Panc1 (cell line): ENCODE measurements around the gene SELENOS. TPM values are rescaled to one million over a fixed set of nuclear protein-coding genes. Genes with fewer than 3 reads are reported as not detected.

Experiments
- ATAC-seq: fragments of 200-7000 bp; cut with Tn5 transposase; 2 replicates; pipeline ENCODE4 v1.9.1; 2020; ENCODE audit warnings: mild to moderate bottlenecking, moderate library complexity
- BruUV-seq: library from RNA; stranded (reverse); fragments of 400-500 nt; replicated peaks from 2 replicates; lab custom pipeline; 2021; lab: Mats Ljungman, UMichigan
- CTCF ChIA-PET: fragments of 300-600 bp; sonication (Branson Sonifier 250); formaldehyde crosslinking; loops from one replicate; lab custom pipeline; 2022; ENCODE audit warnings: antibody characterized with exemption; lab: Charles Lee
- POLR2A ChIA-PET: fragments of 300-600 bp; sonication (Branson Sonifier 250); formaldehyde crosslinking; loops from one replicate; lab custom pipeline; 2022; ENCODE audit warnings: antibody characterized with exemption; lab: Charles Lee
- DNase-seq: peaks from one replicate; pipeline ENCODE4 v3.0.0-alpha.2; 2010; ENCODE audit warnings: low read depth, low spot score
- H3K27ac ChIP-seq: 2 replicates; pipeline ENCODE4 v1.5.1; 2011; ENCODE audit warnings: mild to moderate bottlenecking, low read length, inconsistent platforms
- H3K27me3 ChIP-seq: fragments of 200-500 bp; sonication (Bioruptor generic); 2 replicates; pipeline ENCODE4 v1.6.0; 2014; ENCODE audit warnings: low read length, inconsistent platforms; ENCODE audit not compliant: control insufficient read depth, insufficient read depth
- H3K36me3 ChIP-seq: fragments of 200-500 bp; sonication (Bioruptor generic); 2 replicates; pipeline ENCODE4 v1.5.1; 2014; ENCODE audit warnings: inconsistent platforms, mild to moderate bottlenecking, low read length, moderate library complexity; ENCODE audit not compliant: control insufficient read depth, insufficient read depth
- H3K4me1 ChIP-seq: 2 replicates; pipeline ENCODE4 v1.5.1; 2011; ENCODE audit warnings: inconsistent platforms, mild to moderate bottlenecking, low read length, moderate library complexity; ENCODE audit not compliant: control insufficient read depth, insufficient read depth
- H3K4me3 ChIP-seq, 2 experiments: 2 replicates each; pipeline ENCODE4 v1.5.1; 2011 to 2012; ENCODE audit warnings: low read depth in 2 of 2, low read length in 2 of 2, mild to moderate bottlenecking in 2 of 2, inconsistent platforms in 1 of 2, moderate library complexity in 1 of 2
- H3K9me3 ChIP-seq: fragments of 200-500 bp; sonication (Bioruptor generic); 2 replicates; pipeline ENCODE4 v1.5.1; 2014; ENCODE audit warnings: low read depth, mild to moderate bottlenecking, inconsistent platforms, low read length, moderate library complexity; ENCODE audit not compliant: control insufficient read depth, insufficient read depth
- POLR2AphosphoS5 ChIP-seq: IDR thresholded peaks from 2 replicates; pipeline ENCODE4 v1.6.1; 2012; ENCODE audit warnings: mild to moderate bottlenecking, low read depth, low read length, moderate library complexity
- SIN3A ChIP-seq: IDR thresholded peaks from 2 replicates; pipeline ENCODE4 v1.6.1; 2012; ENCODE audit warnings: low read depth, mild to moderate bottlenecking, low read length, moderate library complexity, borderline replicate concordance; ENCODE audit not compliant: insufficient read depth
- TCF7L2 ChIP-seq: IDR thresholded peaks from 2 replicates; pipeline ENCODE4 v1.6.1; 2011; ENCODE audit warnings: mild to moderate bottlenecking, low read depth, low read length, inconsistent platforms
- in situ Hi-C: cut with HindIII; loops from 2 replicates; pipeline ENCODE4 v1.10.0; 2016; ENCODE audit warnings: low sequenced_read_pairs, low pct_unique_long_range_greater_than_20kb
- intact Hi-C: fragments of 100-400 bp; cut with micrococcal nuclease; formaldehyde crosslinking; loops from one replicate; pipeline ENCODE4 v1.10.0; 2022; ENCODE audit not compliant: unreplicated experiment
- total RNA-seq: library from RNA; stranded (reverse); gene quantifications from one replicate; pipeline ENCODE4 v1.2.1, GENCODE V29; 2021; ENCODE audit not compliant: unreplicated experiment
- TF ChIP-seq, protein P1 (sequence below): fragments of 450-650 bp; IDR thresholded peaks from 2 replicates; pipeline ENCODE4 v1.5.1; 2017; ENCODE audit warnings: mild to moderate bottlenecking
- TF ChIP-seq, protein P2 (sequence below), 2 experiments: IDR thresholded peaks; 2 replicates each; pipeline ENCODE4 v1.6.1; 2011 to 2012; ENCODE audit warnings: low read depth in 2 of 2, control low read depth in 1 of 2, low read length in 1 of 2, mild to moderate bottlenecking in 1 of 2, moderate library complexity in 1 of 2; ENCODE audit not compliant: insufficient read depth in 1 of 2

SELENOS gene
- total RNA-seq, 1 experiment from 2014 or later = 74.9 TPM

DNA sequence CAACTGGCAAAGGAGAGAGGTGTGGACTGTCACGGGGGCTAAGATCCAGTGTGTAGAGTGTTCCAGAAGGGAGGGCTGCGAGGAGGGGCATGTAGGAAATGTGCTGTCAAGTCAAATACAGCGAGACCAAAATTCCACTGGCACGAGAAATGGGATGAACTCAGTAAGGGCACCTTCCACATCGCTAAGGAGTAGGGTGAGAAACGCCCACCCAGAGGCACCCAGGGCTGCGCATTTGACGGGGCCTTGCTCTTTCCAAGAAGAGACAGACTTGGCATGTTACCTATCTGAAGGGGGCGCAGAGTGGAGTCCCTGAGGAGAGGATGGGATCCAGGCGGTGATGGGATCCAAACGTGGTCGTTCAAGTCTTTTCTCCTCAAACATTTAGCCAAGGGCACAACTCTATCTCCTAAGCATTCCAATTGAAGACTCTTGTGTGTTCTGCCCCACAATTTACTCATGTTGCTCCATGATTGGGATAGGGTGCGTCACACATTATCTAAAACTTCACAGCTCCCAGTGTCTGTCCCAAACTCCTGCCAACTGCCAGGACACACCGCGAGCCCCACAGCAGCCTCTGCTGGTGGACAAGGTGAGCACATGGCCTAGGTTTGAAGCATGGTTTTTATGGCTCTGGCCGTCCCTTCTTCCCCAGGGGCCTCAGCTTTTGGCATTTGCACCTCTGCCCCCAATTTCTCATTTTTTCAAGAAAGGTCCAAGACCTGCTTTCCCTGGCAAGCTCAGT, 7.6 kb downstream of the SELENOS start:
- Histone ChIP-seq H3K27ac (no peak overlapping the region), H3K9me3 (no peaks in the 10 kb centered on the region), H3K36me3 (peaks cover 36% of the 10 kb centered on the region), H3K4me1 (peaks cover 3% of the 10 kb centered on the region; the same call in 1 of the 2 replicates), H3K27me3 (no peaks in the 10 kb centered on the region), H3K4me3 (no peak overlapping the region)
- DNase-seq (no peak), ATAC-seq (peak; percentile 55; the same call in 1 of the 2 replicates)
- BruUV-seq = no TSS peak
- intact Hi-C loops (no loop called here), in situ Hi-C loops (no loop called here)
- CTCF ChIA-PET = no interaction called here
- POLR2A ChIA-PET = no interaction called here
- TF ChIP-seq, protein P1, sequence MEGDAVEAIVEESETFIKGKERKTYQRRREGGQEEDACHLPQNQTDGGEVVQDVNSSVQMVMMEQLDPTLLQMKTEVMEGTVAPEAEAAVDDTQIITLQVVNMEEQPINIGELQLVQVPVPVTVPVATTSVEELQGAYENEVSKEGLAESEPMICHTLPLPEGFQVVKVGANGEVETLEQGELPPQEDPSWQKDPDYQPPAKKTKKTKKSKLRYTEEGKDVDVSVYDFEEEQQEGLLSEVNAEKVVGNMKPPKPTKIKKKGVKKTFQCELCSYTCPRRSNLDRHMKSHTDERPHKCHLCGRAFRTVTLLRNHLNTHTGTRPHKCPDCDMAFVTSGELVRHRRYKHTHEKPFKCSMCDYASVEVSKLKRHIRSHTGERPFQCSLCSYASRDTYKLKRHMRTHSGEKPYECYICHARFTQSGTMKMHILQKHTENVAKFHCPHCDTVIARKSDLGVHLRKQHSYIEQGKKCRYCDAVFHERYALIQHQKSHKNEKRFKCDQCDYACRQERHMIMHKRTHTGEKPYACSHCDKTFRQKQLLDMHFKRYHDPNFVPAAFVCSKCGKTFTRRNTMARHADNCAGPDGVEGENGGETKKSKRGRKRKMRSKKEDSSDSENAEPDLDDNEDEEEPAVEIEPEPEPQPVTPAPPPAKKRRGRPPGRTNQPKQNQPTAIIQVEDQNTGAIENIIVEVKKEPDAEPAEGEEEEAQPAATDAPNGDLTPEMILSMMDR = no peak; the same call in 1 of the 2 replicates
- TF ChIP-seq TCF7L2 (no peak), SIN3A (no peak), POLR2AphosphoS5 (no peak)
- TF ChIP-seq, protein P2, sequence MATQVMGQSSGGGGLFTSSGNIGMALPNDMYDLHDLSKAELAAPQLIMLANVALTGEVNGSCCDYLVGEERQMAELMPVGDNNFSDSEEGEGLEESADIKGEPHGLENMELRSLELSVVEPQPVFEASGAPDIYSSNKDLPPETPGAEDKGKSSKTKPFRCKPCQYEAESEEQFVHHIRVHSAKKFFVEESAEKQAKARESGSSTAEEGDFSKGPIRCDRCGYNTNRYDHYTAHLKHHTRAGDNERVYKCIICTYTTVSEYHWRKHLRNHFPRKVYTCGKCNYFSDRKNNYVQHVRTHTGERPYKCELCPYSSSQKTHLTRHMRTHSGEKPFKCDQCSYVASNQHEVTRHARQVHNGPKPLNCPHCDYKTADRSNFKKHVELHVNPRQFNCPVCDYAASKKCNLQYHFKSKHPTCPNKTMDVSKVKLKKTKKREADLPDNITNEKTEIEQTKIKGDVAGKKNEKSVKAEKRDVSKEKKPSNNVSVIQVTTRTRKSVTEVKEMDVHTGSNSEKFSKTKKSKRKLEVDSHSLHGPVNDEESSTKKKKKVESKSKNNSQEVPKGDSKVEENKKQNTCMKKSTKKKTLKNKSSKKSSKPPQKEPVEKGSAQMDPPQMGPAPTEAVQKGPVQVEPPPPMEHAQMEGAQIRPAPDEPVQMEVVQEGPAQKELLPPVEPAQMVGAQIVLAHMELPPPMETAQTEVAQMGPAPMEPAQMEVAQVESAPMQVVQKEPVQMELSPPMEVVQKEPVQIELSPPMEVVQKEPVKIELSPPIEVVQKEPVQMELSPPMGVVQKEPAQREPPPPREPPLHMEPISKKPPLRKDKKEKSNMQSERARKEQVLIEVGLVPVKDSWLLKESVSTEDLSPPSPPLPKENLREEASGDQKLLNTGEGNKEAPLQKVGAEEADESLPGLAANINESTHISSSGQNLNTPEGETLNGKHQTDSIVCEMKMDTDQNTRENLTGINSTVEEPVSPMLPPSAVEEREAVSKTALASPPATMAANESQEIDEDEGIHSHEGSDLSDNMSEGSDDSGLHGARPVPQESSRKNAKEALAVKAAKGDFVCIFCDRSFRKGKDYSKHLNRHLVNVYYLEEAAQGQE (IDR thresholded peaks at IDR 0.05; ENCODE audit: insufficient read depth in 1 of 2, low read depth in 2 of 2, low read length in 1 of 2) = no peak

DNA sequence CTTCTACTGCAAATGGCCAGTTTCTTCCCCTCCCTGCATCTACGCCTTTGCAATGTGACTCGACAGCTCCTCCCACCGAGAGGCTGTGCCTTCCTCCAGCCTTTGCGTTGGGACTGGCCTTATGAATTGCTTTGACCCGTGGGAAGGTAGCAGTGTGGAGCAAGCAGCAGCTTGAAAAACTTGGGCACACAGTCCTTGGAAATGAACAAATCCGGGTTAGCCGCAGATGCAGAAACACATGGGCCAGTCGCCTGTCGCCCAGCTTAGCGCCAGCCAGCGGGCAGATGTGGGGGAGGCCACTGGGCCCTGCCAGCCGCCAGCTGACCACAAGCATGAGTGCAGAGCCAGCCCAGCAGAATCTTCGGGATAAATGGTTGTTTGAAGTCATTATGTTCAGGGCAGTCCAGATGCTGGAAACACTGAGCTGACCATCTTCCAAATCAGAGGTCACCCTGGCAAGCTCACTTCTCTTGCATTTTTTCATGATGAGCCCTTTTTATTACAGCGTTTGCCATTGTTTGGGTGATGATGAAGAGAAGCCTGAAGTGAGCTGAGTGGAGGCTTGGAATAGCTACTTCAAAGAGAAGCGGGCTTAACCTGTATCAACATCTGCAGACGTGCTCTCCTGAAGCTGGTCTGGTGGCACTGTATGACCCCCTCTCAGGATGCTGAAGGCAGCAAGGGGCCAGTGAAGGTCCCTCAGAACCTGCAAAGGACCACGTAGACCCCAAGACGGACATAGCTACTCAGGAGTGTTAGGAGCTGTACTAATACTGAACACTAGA, 9.8 kb downstream of the SELENOS start:
- ATAC-seq (peak; percentile 50), DNase-seq (no peak)
- H3K27ac ChIP-seq = no peak overlapping the region
- ChIA-PET POLR2A (interaction anchor here (0.6 kb wide), 1 partner anchor 410 kb away, joined by 5 read pairs; no protein-coding TSS in a partner anchor), CTCF (interaction anchor here (0.5 kb wide), 1 partner anchor 182 kb away, joined by 4 read pairs; no protein-coding TSS in a partner anchor)
- in situ Hi-C loops (no loop called here), intact Hi-C loops (no loop called here)
- peaks cover 17% of the 10 kb centered on the region for H3K36me3 ChIP-seq
- BruUV-seq = no TSS peak
- H3K4me1 ChIP-seq = peaks cover 3% of the 10 kb centered on the region; the same call in 1 of the 2 replicates
- no peaks in the 10 kb centered on the region for H3K27me3 ChIP-seq
- H3K4me3 ChIP-seq = no peak overlapping the region
- H3K9me3 ChIP-seq = no peaks in the 10 kb centered on the region
- TF ChIP-seq SIN3A (no peak), POLR2AphosphoS5 (no peak), TCF7L2 (no peak)
- TF ChIP-seq, protein P1 = no peak
- TF ChIP-seq, protein P2 (IDR thresholded peaks at IDR 0.05; ENCODE audit: insufficient read depth in 1 of 2, low read depth in 2 of 2, low read length in 1 of 2) = no peak
